CD4-positive, CD25-positive, alpha-beta regulatory T cell (primary cell): ENCODE results near the gene DUSP9. TPM values are rescaled to one million over a fixed set of nuclear protein-coding genes. Genes with fewer than 3 reads are reported as not detected.

Source experiments
- ATAC-seq, 2 donors: fragments of 150-1000 bp; cut with Tn5 transposase; one replicate each; pipeline ENCODE4 v1.10.0; 2021; ENCODE audit warnings: low read depth in 2 of 2, moderate number of reproducible peaks in 2 of 2, moderate library complexity in 1 of 2
- DNase-seq, 3 donors: peaks; one replicate each; pipeline versions ENCODE4 v3.0.0 to v3.0.0-alpha.2; 2012 to 2022; ENCODE audit warnings: mixed read lengths in 1 of 3
- H3K27ac ChIP-seq: one replicate; pipeline ENCODE4 v1.7.0; 2013; ENCODE audit warnings: mild to moderate bottlenecking, low read length; ENCODE audit not compliant: insufficient read depth, poor library complexity, severe bottlenecking
- H3K27me3 ChIP-seq: one replicate; pipeline ENCODE4 v1.7.0; 2013; ENCODE audit warnings: low read length; ENCODE audit not compliant: control insufficient read depth, insufficient read depth
- H3K36me3 ChIP-seq: one replicate; pipeline ENCODE4 v1.7.0; 2013; ENCODE audit warnings: mild to moderate bottlenecking, low read length, moderate library complexity; ENCODE audit not compliant: control insufficient read depth, insufficient read depth
- H3K4me1 ChIP-seq: 2 replicates; pipeline ENCODE4 v1.7.0; 2013; ENCODE audit warnings: mild to moderate bottlenecking, low read length; ENCODE audit not compliant: insufficient read depth, control insufficient read depth, poor library complexity, severe bottlenecking
- H3K4me3 ChIP-seq: one replicate; pipeline ENCODE4 v1.7.0; 2013; ENCODE audit warnings: low read depth, mild to moderate bottlenecking, low read length, moderate library complexity
- H3K9me3 ChIP-seq, 2 experiments: 1 replicate in 1 of 2; 2 replicates in 1 of 2; pipeline ENCODE4 v1.7.0; 2013; ENCODE audit warnings: low read length in 2 of 2, mild to moderate bottlenecking in 1 of 2, moderate library complexity in 1 of 2; ENCODE audit not compliant: control insufficient read depth in 2 of 2
- H3K27ac Mint-ChIP-seq, 3 donors: one replicate each; pipeline ENCODE4 v1.8.0; 2020 to 2022; ENCODE audit warnings: mild to moderate bottlenecking in 3 of 3, mixed read lengths in 3 of 3, moderate library complexity in 2 of 3
- H3K27me3 Mint-ChIP-seq: one replicate; pipeline ENCODE4 v1.8.0; 2022; ENCODE audit warnings: mild to moderate bottlenecking, mixed read lengths
- H3K36me3 Mint-ChIP-seq: one replicate; pipeline ENCODE4 v1.8.0; 2020; ENCODE audit warnings: mixed read lengths
- H3K4me1 Mint-ChIP-seq, 4 donors: one replicate each; pipeline ENCODE4 v1.8.0; 2020 to 2022; ENCODE audit warnings: mixed read lengths in 4 of 4, mild to moderate bottlenecking in 1 of 4
- H3K4me3 Mint-ChIP-seq, 4 donors: one replicate each; pipeline ENCODE4 v1.8.0; 2020 to 2022; ENCODE audit warnings: mild to moderate bottlenecking in 4 of 4, mixed read lengths in 4 of 4, moderate library complexity in 3 of 4
- H3K9me3 Mint-ChIP-seq, 7 donors: one replicate each; pipeline ENCODE4 v1.8.0; 2020 to 2022; ENCODE audit warnings: mixed read lengths in 7 of 7, mild to moderate bottlenecking in 3 of 7, moderate library complexity in 2 of 7
- polyA plus RNA-seq, 4 donors: library from polyadenylated mRNA; unstranded; fragments of 300-500 nt; fragmentation: Illumina TruSeq; gene quantifications; one replicate each; pipeline ENCODE4 v1.2.3, GENCODE V29; 2021
- total RNA-seq: library from RNA; stranded (reverse); gene quantifications from one replicate; pipeline ENCODE4 v1.2.3, GENCODE V29; 2022

DUSP9 gene
- total and polyA plus RNA-seq, 5 donors from 2014 or later: not detected

DNA sequence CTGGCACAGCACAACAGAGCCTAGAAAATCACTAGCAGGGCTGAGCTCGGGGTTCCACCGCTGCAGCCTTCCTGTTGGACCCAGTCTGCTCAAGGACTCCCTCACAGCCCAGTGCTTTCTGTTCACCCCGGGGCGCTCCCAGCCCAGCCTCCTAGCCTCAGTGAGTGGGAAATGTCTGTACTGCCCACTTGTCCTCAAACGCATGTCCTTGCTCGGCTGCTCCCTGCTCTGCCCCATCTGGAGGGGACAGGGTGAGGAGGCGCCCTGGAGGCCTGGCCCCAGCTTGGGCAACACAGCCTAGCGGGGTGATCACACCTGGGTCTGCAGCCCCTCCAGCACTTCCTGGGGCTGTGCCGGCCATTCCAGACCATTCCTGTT, 36.2 kb upstream of the DUSP9 start:
- ATAC-seq: no peak
- no peaks in the 10 kb centered on the region for H3K27me3 Mint-ChIP-seq
- Histone ChIP-seq H3K4me1 (peaks cover 8% of the 10 kb centered on the region), H3K4me3 (no peak overlapping the region), H3K27ac (no peak overlapping the region), H3K9me3 (no peaks in the 10 kb centered on the region), H3K36me3 (no peaks in the 10 kb centered on the region), H3K27me3 (no peaks in the 10 kb centered on the region)
- H3K36me3 Mint-ChIP-seq: no peaks in the 10 kb centered on the region
- peaks cover 0 to 2% (median 0%) of the 10 kb centered on the region in 7 donors for H3K9me3 Mint-ChIP-seq
- H3K4me3 Mint-ChIP-seq: peak overlapping the region; percentile 52 to 82 (median 76)
- peaks cover 0 to 22% (median 8%) of the 10 kb centered on the region in 4 donors for H3K4me1 Mint-ChIP-seq
- H3K27ac Mint-ChIP-seq: no peak overlapping the region
- DNase-seq: no peak

DNA sequence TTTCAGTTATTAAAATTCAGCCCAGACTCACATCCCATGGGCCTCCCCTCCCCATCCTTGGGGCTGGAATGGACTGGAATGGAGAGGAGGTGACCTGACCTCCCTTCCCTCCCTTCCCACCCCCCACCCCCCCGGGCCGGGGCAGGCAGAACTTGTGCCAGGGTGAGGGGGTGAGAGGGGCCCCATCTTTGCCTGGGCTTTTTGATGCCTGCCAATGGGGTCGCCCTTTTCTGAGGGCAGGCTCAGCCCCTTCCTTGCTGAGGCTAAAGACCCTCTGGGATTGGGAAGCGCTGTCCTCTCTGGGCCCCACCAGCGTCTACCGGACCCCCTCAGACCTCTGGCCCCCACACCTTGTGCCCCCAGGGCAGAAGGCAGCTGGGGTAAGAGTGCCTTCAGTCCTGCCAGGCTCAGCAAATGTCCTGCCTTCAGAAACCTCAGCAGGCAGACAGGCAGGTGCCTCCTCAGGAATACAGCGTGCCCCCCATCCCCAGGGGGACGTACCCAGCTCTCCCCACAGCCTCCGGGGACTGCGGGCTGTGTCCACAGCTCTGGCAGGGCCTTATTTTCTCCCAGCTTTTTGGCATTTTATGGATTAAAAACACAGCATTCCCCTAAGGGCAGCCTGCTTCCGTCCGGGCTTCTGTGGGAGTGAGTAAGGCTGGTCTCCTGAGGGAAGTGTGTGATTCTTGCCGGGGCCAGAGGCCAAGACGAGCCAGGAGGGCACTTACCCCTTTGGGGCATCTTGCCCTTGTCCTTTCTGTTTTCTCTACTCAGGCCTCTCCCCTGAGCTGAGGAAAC, 35.5 kb upstream of the DUSP9 start:
- peaks cover 0 to 2% (median 0%) of the 10 kb centered on the region in 7 donors for H3K9me3 Mint-ChIP-seq
- Histone ChIP-seq H3K4me1 (peaks cover 8% of the 10 kb centered on the region), H3K4me3 (no peak overlapping the region), H3K27me3 (no peaks in the 10 kb centered on the region), H3K9me3 (no peaks in the 10 kb centered on the region), H3K27ac (no peak overlapping the region), H3K36me3 (no peaks in the 10 kb centered on the region)
- H3K4me3 Mint-ChIP-seq: peak overlapping the region in 2 of 4 donors; percentile 48 to 71
- H3K36me3 Mint-ChIP-seq: no peaks in the 10 kb centered on the region
- peaks cover 5% of the 10 kb centered on the region for H3K27me3 Mint-ChIP-seq
- H3K27ac Mint-ChIP-seq: peak overlapping the region in 1 of 3 donors; percentile 56
- no peak for DNase-seq
- no peak for ATAC-seq
- peaks cover 0 to 22% (median 11%) of the 10 kb centered on the region in 4 donors for H3K4me1 Mint-ChIP-seq

DNA sequence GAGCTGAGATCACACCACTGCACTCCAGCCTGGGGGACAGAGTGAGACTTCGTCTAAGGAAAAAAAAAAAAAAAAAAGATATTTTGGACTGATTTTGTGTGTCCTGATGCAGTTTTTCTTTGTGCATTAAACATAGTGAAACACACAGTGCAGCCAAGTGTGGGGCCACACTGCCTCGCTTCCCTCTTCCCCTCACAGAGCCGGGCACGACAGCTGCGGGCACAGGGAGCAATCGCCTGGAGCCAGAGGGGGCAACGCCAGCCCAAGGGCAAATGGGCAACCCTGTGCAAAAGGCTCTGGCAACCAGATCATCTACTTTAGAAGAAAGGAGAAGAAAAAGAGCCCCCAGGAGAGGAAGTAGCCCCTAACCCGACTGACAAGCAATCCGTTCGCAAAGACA, 34.6 kb upstream of the DUSP9 start:
- no peak overlapping the region for H3K27ac ChIP-seq
- ATAC-seq: no peak
- no peak overlapping the region for H3K4me3 ChIP-seq
- peaks cover 8% of the 10 kb centered on the region for H3K4me1 ChIP-seq
- Mint-ChIP-seq H3K9me3 (peaks cover 0 to 2% (median 0%) of the 10 kb centered on the region in 7 donors), H3K27ac (no peak overlapping the region), H3K4me1 (peaks cover 0 to 22% (median 11%) of the 10 kb centered on the region in 4 donors), H3K36me3 (no peaks in the 10 kb centered on the region), H3K27me3 (peaks cover 5% of the 10 kb centered on the region), H3K4me3 (peak overlapping the region in 1 of 4 donors; percentile 33)
- H3K27me3 ChIP-seq: no peaks in the 10 kb centered on the region
- no peaks in the 10 kb centered on the region for H3K36me3 ChIP-seq
- DNase-seq: no peak
- H3K9me3 ChIP-seq: no peaks in the 10 kb centered on the region

DNA sequence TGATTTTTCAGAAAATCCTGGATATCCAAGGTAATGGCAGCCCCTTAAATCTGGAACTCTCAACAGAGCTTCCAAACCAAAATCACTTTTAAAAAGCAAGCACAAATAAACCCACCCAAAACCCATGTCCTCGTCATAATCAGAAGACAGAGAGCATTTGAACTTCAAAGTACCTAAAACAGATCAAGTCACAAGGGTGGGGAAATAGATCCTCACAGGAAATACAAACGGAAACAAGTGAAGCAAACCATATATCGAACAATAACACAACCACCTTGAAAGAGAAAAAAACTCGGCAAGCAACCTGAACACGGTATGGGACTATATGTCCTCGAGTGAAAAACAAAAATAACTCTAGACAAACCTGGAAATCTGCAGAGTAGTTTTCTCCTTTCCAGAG, 32.2 kb upstream of the DUSP9 start:
- Mint-ChIP-seq H3K4me3 (peak overlapping the region; percentile 7 to 67 (median 32)), H3K4me1 (peaks cover 0 to 18% (median 11%) of the 10 kb centered on the region in 4 donors), H3K9me3 (peaks cover 0 to 2% (median 0%) of the 10 kb centered on the region in 7 donors), H3K27me3 (peaks cover 8% of the 10 kb centered on the region), H3K36me3 (no peaks in the 10 kb centered on the region), H3K27ac (peak overlapping the region; percentile 50 to 69 (median 55))
- no peaks in the 10 kb centered on the region for H3K9me3 ChIP-seq
- H3K4me1 ChIP-seq: peaks cover 4% of the 10 kb centered on the region
- H3K36me3 ChIP-seq: no peaks in the 10 kb centered on the region
- DNase-seq (peak in 2 of 3 donors; percentile 30 to 39), ATAC-seq (peak in 1 of 2 donors; percentile 33)
- H3K27ac ChIP-seq: no peak overlapping the region
- H3K4me3 ChIP-seq: peak overlapping the region; percentile 51
- H3K27me3 ChIP-seq: no peaks in the 10 kb centered on the region

DNA sequence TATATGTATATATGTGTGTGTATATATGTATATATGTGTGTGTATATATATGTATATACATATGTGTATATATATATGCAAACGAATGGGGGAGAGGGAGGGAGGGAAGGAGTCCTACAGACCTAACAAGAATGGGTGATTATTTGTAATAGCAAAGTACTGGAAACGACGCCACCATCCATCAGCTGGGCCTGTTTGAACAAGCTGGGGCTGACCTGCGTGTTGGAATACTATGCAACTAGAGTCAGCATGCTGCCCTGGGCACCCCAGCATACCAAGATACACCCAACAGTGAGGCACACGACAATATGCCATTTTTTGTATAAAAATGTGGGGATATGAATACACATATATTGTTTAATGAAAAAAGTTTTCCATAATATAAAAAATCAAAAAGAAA, 26.4 kb upstream of the DUSP9 start:
- Histone ChIP-seq H3K4me1 (no peaks in the 10 kb centered on the region), H3K36me3 (no peaks in the 10 kb centered on the region), H3K4me3 (no peak overlapping the region), H3K9me3 (no peaks in the 10 kb centered on the region), H3K27me3 (no peaks in the 10 kb centered on the region), H3K27ac (no peak overlapping the region)
- H3K4me3 Mint-ChIP-seq: no peak overlapping the region
- H3K9me3 Mint-ChIP-seq: peaks cover 0 to 2% (median 0%) of the 10 kb centered on the region in 7 donors
- DNase-seq: no peak
- no peak for ATAC-seq
- H3K36me3 Mint-ChIP-seq: no peaks in the 10 kb centered on the region
- peaks cover 0 to 7% (median 0%) of the 10 kb centered on the region in 4 donors for H3K4me1 Mint-ChIP-seq
- H3K27me3 Mint-ChIP-seq: peaks cover 12% of the 10 kb centered on the region
- no peak overlapping the region for H3K27ac Mint-ChIP-seq

DNA sequence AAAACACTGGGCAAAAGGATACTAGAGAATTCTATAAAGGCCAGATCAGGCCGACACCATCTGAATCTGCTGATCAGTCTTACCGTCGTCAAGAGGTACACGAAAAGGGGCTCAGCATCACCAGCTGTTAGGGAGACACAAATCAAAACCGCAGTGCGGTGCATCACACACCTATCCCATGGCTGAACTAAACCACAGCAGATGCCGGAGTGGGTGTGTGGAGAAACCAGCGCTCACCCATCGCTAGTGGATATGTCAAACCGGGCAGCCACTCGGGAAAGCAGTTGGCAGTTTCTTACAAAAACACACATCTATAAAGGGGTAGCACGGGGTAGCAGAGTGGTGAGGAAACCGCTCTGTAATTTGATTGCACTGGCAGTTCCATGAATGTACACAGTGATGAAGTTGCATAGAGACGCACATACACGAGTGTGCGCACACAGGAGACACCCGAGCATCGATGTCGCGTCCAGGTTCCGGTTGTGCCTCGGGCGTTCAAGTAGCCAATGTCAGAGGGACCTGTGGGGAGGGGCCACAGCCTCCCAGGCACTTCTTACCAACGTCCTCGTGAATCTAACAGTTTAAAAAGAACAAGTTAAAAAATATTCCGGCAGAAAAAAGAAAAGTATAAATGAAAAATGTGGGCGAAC, 24.9 kb upstream of the DUSP9 start:
- Mint-ChIP-seq H3K9me3 (peaks cover 0 to 2% (median 0%) of the 10 kb centered on the region in 7 donors), H3K4me3 (no peak overlapping the region), H3K4me1 (no peaks in the 10 kb centered on the region)

DNA sequence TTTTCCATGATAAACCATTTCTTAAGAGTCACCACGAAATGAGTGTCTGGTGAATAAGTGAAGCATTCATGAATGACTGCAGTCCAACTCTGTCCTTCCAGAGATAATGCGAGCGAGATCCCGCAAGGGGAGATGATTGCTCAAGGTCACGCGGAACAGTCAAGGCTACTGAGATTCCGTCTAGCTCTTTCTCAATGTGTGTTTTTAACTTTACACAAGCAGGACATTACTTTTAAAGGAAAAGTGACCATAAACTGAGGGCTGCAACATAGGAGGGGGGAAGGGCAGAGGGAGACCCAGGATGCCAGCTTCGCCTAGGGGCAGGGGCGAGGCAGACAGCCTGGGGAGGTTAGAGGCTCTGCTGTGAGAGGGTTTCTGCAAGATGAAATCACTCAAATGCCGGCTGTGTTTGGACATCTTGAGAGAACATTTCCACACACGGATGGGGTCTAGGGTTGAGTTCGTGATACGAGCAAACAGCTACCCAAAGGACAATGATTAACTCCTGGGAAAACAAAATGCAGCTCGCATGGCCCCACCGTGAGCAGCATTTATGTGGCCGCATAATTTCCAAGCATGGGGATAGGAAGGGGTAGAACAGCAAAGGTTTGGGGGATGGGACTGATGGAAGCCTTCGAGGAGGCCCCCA, 24.2 kb upstream of the DUSP9 start:
- Histone ChIP-seq H3K27ac (no peak overlapping the region), H3K4me1 (no peaks in the 10 kb centered on the region), H3K9me3 (no peaks in the 10 kb centered on the region), H3K36me3 (no peaks in the 10 kb centered on the region), H3K27me3 (no peaks in the 10 kb centered on the region), H3K4me3 (no peak overlapping the region)
- ATAC-seq: no peak
- Mint-ChIP-seq H3K9me3 (peaks cover 0 to 2% (median 0%) of the 10 kb centered on the region in 7 donors), H3K36me3 (no peaks in the 10 kb centered on the region), H3K4me3 (no peak overlapping the region), H3K4me1 (no peaks in the 10 kb centered on the region), H3K27ac (no peak overlapping the region), H3K27me3 (peaks cover 5% of the 10 kb centered on the region)
- DNase-seq: no peak

More for the DNA sequence above, 24.9 kb upstream of the DUSP9 start:
- DNase-seq (no peak), ATAC-seq (no peak)
- no peaks in the 10 kb centered on the region for H3K36me3 Mint-ChIP-seq
- no peaks in the 10 kb centered on the region for H3K4me1 ChIP-seq
- no peaks in the 10 kb centered on the region for H3K36me3 ChIP-seq
- peaks cover 7% of the 10 kb centered on the region for H3K27me3 Mint-ChIP-seq
- H3K27ac ChIP-seq: no peak overlapping the region
- no peak overlapping the region for H3K4me3 ChIP-seq
- no peaks in the 10 kb centered on the region for H3K9me3 ChIP-seq
- no peaks in the 10 kb centered on the region for H3K27me3 ChIP-seq
- no peak overlapping the region for H3K27ac Mint-ChIP-seq
